ENCODE results near the gene CYTH4. TPM values are rescaled to one million over a fixed set of nuclear protein-coding genes. Genes with fewer than 3 reads are reported as not detected.
A peak's percentile ranks its signal among the peaks of the same experiment; 100 is the strongest.

CYTH4 gene
- total and polyA plus RNA-seq, 4 donors = 1.9 to 9.9 (median 5.9) TPM

GRCh38 chr22:37256075-37256726 lies 26.1 kb upstream of the CYTH4 start:
- WGBS = 78% methylated on average over 10 of the region's 10 CpGs
- H3K27me3 ChIP-seq (ENCODE audit: control insufficient read depth in 4 of 4, insufficient read depth in 4 of 4, low read length in 3 of 4) = no peaks in the 10 kb centered on the region
- DNase-seq (ENCODE audit: low spot score) = no peak
- no peak overlapping the region for H3K27ac ChIP-seq (ENCODE audit: low read depth in 1 of 2, low read length in 2 of 2)
- no peak overlapping the region for H3K4me3 ChIP-seq (ENCODE audit: low read depth in 1 of 3, low read length in 3 of 3)
- no peak for TF ChIP-seq HNF4G (IDR thresholded peaks at IDR 0.05)
- no peak overlapping the region for H3K9ac ChIP-seq (ENCODE audit: low read depth in 1 of 2, low read length in 2 of 2)
- H3K36me3 ChIP-seq (ENCODE audit: control insufficient read depth in 4 of 4, insufficient read depth in 3 of 4, low read depth in 1 of 4, low read length in 3 of 4) = no peaks in the 10 kb centered on the region
- no peaks in the 10 kb centered on the region for H3K4me1 ChIP-seq (ENCODE audit: control insufficient read depth in 4 of 4, insufficient read depth in 4 of 4, low read length in 3 of 4)
- H3K9me3 ChIP-seq (ENCODE audit: control insufficient read depth in 4 of 4, low read length in 3 of 4) = no peaks in the 10 kb centered on the region

GRCh38 chr22:37258005-37258752 lies 24.1 kb upstream of the CYTH4 start:
- TF ChIP-seq REST (IDR thresholded peaks at IDR 0.05) (no peak), YY1 (IDR thresholded peaks at IDR 0.05) (no peak), SP1 (IDR thresholded peaks at IDR 0.05) (no peak), RXRA (IDR thresholded peaks at IDR 0.05) (no peak), FOXA1 (IDR thresholded peaks at IDR 0.05) (no peak)
- WGBS = 83% methylated on average over 9 of the region's 9 CpGs
- Histone ChIP-seq H3K27me3 (ENCODE audit: control insufficient read depth in 4 of 4, insufficient read depth in 4 of 4, low read length in 3 of 4) (no peaks in the 10 kb centered on the region), H3K4me3 (ENCODE audit: low read depth in 1 of 3, low read length in 3 of 3) (no peak overlapping the region), H3K27ac (ENCODE audit: low read depth in 1 of 2, low read length in 2 of 2) (no peak overlapping the region), H3K36me3 (ENCODE audit: control insufficient read depth in 4 of 4, insufficient read depth in 3 of 4, low read depth in 1 of 4, low read length in 3 of 4) (no peaks in the 10 kb centered on the region), H3K9me3 (ENCODE audit: control insufficient read depth in 4 of 4, low read length in 3 of 4) (no peaks in the 10 kb centered on the region), H3K4me1 (ENCODE audit: control insufficient read depth in 4 of 4, insufficient read depth in 4 of 4, low read length in 3 of 4) (no peaks in the 10 kb centered on the region), H3K9ac (ENCODE audit: low read depth in 1 of 2, low read length in 2 of 2) (no peak overlapping the region)
- no peak for DNase-seq (ENCODE audit: low spot score)

- TF ChIP-seq SP1 (IDR thresholded peaks at IDR 0.05) = no peak
- Histone ChIP-seq H3K9me3 (ENCODE audit: control insufficient read depth in 4 of 4, low read length in 3 of 4) (peaks cover 0 to 5% (median under 1%) of the 10 kb centered on the region in 4 donors), H3K27ac (ENCODE audit: low read depth in 1 of 2, low read length in 2 of 2) (no peak overlapping the region), H3K27me3 (ENCODE audit: control insufficient read depth in 4 of 4, insufficient read depth in 4 of 4, low read length in 3 of 4) (peaks cover 0 to 4% (median 0%) of the 10 kb centered on the region in 4 donors), H3K4me3 (ENCODE audit: low read depth in 1 of 3, low read length in 3 of 3) (no peak overlapping the region), H3K36me3 (ENCODE audit: control insufficient read depth in 4 of 4, insufficient read depth in 3 of 4, low read depth in 1 of 4, low read length in 3 of 4) (no peaks in the 10 kb centered on the region), H3K4me1 (ENCODE audit: control insufficient read depth in 4 of 4, insufficient read depth in 4 of 4, low read length in 3 of 4) (no peaks in the 10 kb centered on the region), H3K9ac (ENCODE audit: low read depth in 1 of 2, low read length in 2 of 2) (no peak overlapping the region)
- DNase-seq (ENCODE audit: low spot score) = no peak
- WGBS = 71% methylated on average over 14 of the region's 14 CpGs
Observed at GRCh38 chr22:37258753-37259401, 23.4 kb upstream of the CYTH4 start.

- Histone ChIP-seq H3K4me1 (ENCODE audit: control insufficient read depth in 4 of 4, insufficient read depth in 4 of 4, low read length in 3 of 4) (no peaks in the 10 kb centered on the region), H3K27me3 (ENCODE audit: control insufficient read depth in 4 of 4, insufficient read depth in 4 of 4, low read length in 3 of 4) (peaks cover 0 to 6% (median 0%) of the 10 kb centered on the region in 4 donors), H3K27ac (ENCODE audit: low read depth in 1 of 2, low read length in 2 of 2) (no peak overlapping the region), H3K36me3 (ENCODE audit: control insufficient read depth in 4 of 4, insufficient read depth in 3 of 4, low read depth in 1 of 4, low read length in 3 of 4) (no peaks in the 10 kb centered on the region), H3K9ac (ENCODE audit: low read depth in 1 of 2, low read length in 2 of 2) (no peak overlapping the region), H3K9me3 (ENCODE audit: control insufficient read depth in 4 of 4, low read length in 3 of 4) (peaks cover 6 to 12% (median 7%) of the 10 kb centered on the region in 4 donors), H3K4me3 (ENCODE audit: low read depth in 1 of 3, low read length in 3 of 3) (no peak overlapping the region)
- no peak for DNase-seq (ENCODE audit: low spot score)
- WGBS = 19% methylated on average over 23 of the region's 23 CpGs
- TF ChIP-seq CTCF (IDR thresholded peaks at IDR 0.05; ENCODE audit: low read depth, low read length, missing input control) (peak; percentile 22), ATF3 (IDR thresholded peaks at IDR 0.05) (no peak), RAD21 (IDR thresholded peaks at IDR 0.05) (peak in 1 of 2 donors; percentile 34)
Observed at GRCh38 chr22:37259540-37260029, 22.7 kb upstream of the CYTH4 start.
